Right cardiac atrium (tissue), 5 donors: Measurements from ENCODE around the gene SLFN12L. TPM values are rescaled to one million over a fixed set of nuclear protein-coding genes. Genes with fewer than 3 reads are reported as not detected.

ENCODE experiments used
- ATAC-seq, 2 donors: fragments of 200-7000 bp; cut with Tn5 transposase; one replicate each; pipeline versions ENCODE4 v1.8.0 to v1.9.1; 2020; ENCODE audit warnings: moderate library complexity in 2 of 2, mild to moderate bottlenecking in 1 of 2
- DNase-seq, 3 donors: peaks; one replicate each; pipeline ENCODE4 v3.0.0-alpha.2; 2020
- H3K27ac ChIP-seq: one replicate; pipeline ENCODE4 v1.5.1; 2013; ENCODE audit warnings: mild to moderate bottlenecking, low read length, control low read depth, moderate library complexity
- H3K27me3 ChIP-seq: one replicate; pipeline ENCODE4 v1.6.1; 2013; ENCODE audit not compliant: control insufficient read depth, insufficient read depth
- H3K4me1 ChIP-seq: one replicate; pipeline ENCODE4 v1.6.1; 2013; ENCODE audit warnings: low read length; ENCODE audit not compliant: control insufficient read depth, insufficient read depth
- H3K4me3 ChIP-seq: one replicate; pipeline ENCODE4 v1.5.1; 2013; ENCODE audit warnings: low read length, control low read depth
- H3K9me3 ChIP-seq: one replicate; pipeline ENCODE4 v1.6.1; 2013; ENCODE audit warnings: low read length; ENCODE audit not compliant: control insufficient read depth
- WGBS: extraction: QIAGEN DNeasy Blood & Tissue Kit; methylation state at CpG from one replicate; pipeline ENCODE4 v1.1.7; 2013; 5-methylcytosine and 5-hydroxymethylcytosine counted together
- intact Hi-C, 4 donors: fragments of 100-400 bp; cut with DNase I; formaldehyde crosslinking; loops; one replicate each; pipeline versions ENCODE4 v1.11.0 to v1.14.0; 2022 to 2023
- polyA plus RNA-seq: library from polyadenylated mRNA; stranded (reverse); fragments of 200-250 nt; gene quantifications from one replicate; pipeline ENCODE4 v1.2.3, GENCODE V29; 2013
- total RNA-seq, 4 donors: library from RNA; stranded (reverse); fragmentation: NEBNext Ultra II Directional; extraction: Animal tissue kit (Norgen Biotek cat#: 25700); gene quantifications; one replicate each; pipeline ENCODE4 v1.2.1, GENCODE V29; 2021
- donor health status: healthy with polysubstance abuse.
- donor health status: DM: no; HTN: yes; CAD: no.
- donor health status: DM: no; HTN: no; CAD: no.
- donor health status: DM: no; HTN: yes; CAD: no; lungs with severe emphysema.
- donor health status: DM: yes; HTN: yes; CAD: no.

The SLFN12L gene
- total and polyA plus RNA-seq, 5 donors: 0.23 to 1.0 (median 0.53) TPM

GRCh38 chr17:35429702-35430101 lies 107.8 kb downstream of the SLFN12L start:
- 87% methylated on average over 2 of the region's 2 CpGs for WGBS
- H3K9me3 ChIP-seq: no peaks in the 10 kb centered on the region
- H3K27ac ChIP-seq: no peak overlapping the region
- H3K4me3 ChIP-seq: no peak overlapping the region
- ATAC-seq (no peak), DNase-seq (no peak)
- intact Hi-C loops: loop anchor here in 1 of 4 donors (10.0 kb wide), 1 partner anchor 55 kb away; the partner anchor contains the start of gene SLFN11
- H3K27me3 ChIP-seq: no peaks in the 10 kb centered on the region
- peaks cover 4% of the 10 kb centered on the region for H3K4me1 ChIP-seq

- Histone ChIP-seq H3K27ac (no peak overlapping the region), H3K4me1 (peaks cover 4% of the 10 kb centered on the region), H3K4me3 (no peak overlapping the region), H3K27me3 (no peaks in the 10 kb centered on the region), H3K9me3 (no peaks in the 10 kb centered on the region)
- ATAC-seq: no peak
- no peak for DNase-seq
- intact Hi-C loops: no loop called here
- 90% methylated on average over 2 of the region's 2 CpGs for WGBS
These were observed 109.2 kb downstream of the SLFN12L start for GRCh38 chr17:35428229-35428628.

- DNase-seq (no peak), ATAC-seq (no peak)
- Histone ChIP-seq H3K4me1 (no peaks in the 10 kb centered on the region), H3K27me3 (no peaks in the 10 kb centered on the region), H3K27ac (no peak overlapping the region), H3K4me3 (no peak overlapping the region), H3K9me3 (no peaks in the 10 kb centered on the region)
- 94% methylated on average over 4 of the region's 4 CpGs for WGBS
- intact Hi-C loops: no loop called here
These were observed 113.7 kb downstream of the SLFN12L start for GRCh38 chr17:35423761-35424160.

Other genes starting within 250 kb of the SLFN12L start
- gene SLFN11, start 164.1 kb downstream of the SLFN12L start, total RNA-seq: 10 to 100 TPM; 12.0 to 21.5 (median 19.0) TPM
- gene SLFN11, start 164.1 kb downstream of the SLFN12L start, polyA plus RNA-seq: 9.2 TPM
- 1 to 10 TPM; 3.6 to 6.0 (median 4.9) TPM for gene SLFN12, start 105.2 kb downstream of the SLFN12L start, total RNA-seq
- 2.1 TPM for gene SLFN12, start 105.2 kb downstream of the SLFN12L start, polyA plus RNA-seq
- 1 to 10 TPM; 4.7 to 7.9 (median 6.8) TPM for gene SLFN13, start 88.9 kb downstream of the SLFN12L start, total RNA-seq
- gene SLFN13, start 88.9 kb downstream of the SLFN12L start, polyA plus RNA-seq: 0.95 TPM
- not detected for gene SLFN14, start 23.1 kb upstream of the SLFN12L start, total RNA-seq
- not detected for gene SLFN14, start 23.1 kb upstream of the SLFN12L start, polyA plus RNA-seq
- gene PEX12, start 40.9 kb upstream of the SLFN12L start, total RNA-seq: 1 to 10 TPM; 5.8 to 9.2 (median 7.5) TPM
- gene PEX12, start 40.9 kb upstream of the SLFN12L start, polyA plus RNA-seq: 5.1 TPM
- gene AP2B1, start 49.6 kb upstream of the SLFN12L start, total RNA-seq: 100 to 1,000 TPM; 131 to 144 (median 136) TPM
- gene AP2B1, start 49.6 kb upstream of the SLFN12L start, polyA plus RNA-seq: 39.7 TPM
- 10 to 100 TPM; 19.0 to 47.4 (median 34.4) TPM for gene RASL10B, start 194.0 kb upstream of the SLFN12L start, total RNA-seq
- 37.2 TPM for gene RASL10B, start 194.0 kb upstream of the SLFN12L start, polyA plus RNA-seq
- under 1 TPM in 2 of 4 donors, not detected in 2; 0.09 to 0.19 TPM for gene GAS2L2, start 215.6 kb upstream of the SLFN12L start, total RNA-seq
- 0.14 TPM for gene GAS2L2, start 215.6 kb upstream of the SLFN12L start, polyA plus RNA-seq
- not detected for gene C17orf50, start 223.2 kb upstream of the SLFN12L start, total RNA-seq
- gene C17orf50, start 223.2 kb upstream of the SLFN12L start, polyA plus RNA-seq: 0.14 TPM